Adrenal gland (tissue), 12 donors: ENCODE results near the gene DHRS3. TPM values are rescaled to one million over a fixed set of nuclear protein-coding genes. Genes with fewer than 3 reads are reported as not detected.

Experiments used
- DNase-seq, 7 donors: peaks; one replicate each; pipeline ENCODE4 v3.0.0-alpha.2; 2019 to 2020
- H3K27ac ChIP-seq, 5 donors: fragments of 200-600 bp; sonication (generic) in 4 of 5; 1 replicate in 3 of 5; 2 replicates in 2 of 5; pipeline versions ENCODE4 v1.5.1 to v1.8.0; 2016 to 2020; ENCODE audit warnings: mild to moderate bottlenecking in 1 of 5
- H3K27me3 ChIP-seq: fragments of 200-600 bp; 2 replicates; pipeline ENCODE4 v1.8.0; 2021
- H3K36me3 ChIP-seq, 2 donors: fragments of 200-600 bp; replicated peaks in 1 of 2; 1 replicate in 1 of 2; 2 replicates in 1 of 2; pipeline versions ENCODE4 v1.5.1 to v1.8.0; 2018 to 2022
- H3K4me1 ChIP-seq, 2 donors: fragments of 200-600 bp; replicated peaks in 1 of 2; 1 replicate in 1 of 2; 2 replicates in 1 of 2; pipeline versions ENCODE4 v1.5.1 to v1.8.0; 2018 to 2021
- H3K4me3 ChIP-seq, 4 donors: fragments of 200-600 bp; sonication (generic) in 3 of 4; one replicate each; pipeline ENCODE4 v1.5.1; 2016 to 2018
- H3K9me3 ChIP-seq, 3 donors: fragments of 200-600 bp; sonication (generic) in 1 of 3; replicated peaks in 1 of 3; 1 replicate in 2 of 3; 2 replicates in 1 of 3; pipeline versions ENCODE4 v1.5.1 to v1.8.0; 2016 to 2021
- CTCF ChIP-seq, 6 experiments: fragments of 450-650 bp in 4 of 6; fragments of 200-600 bp in 2 of 6; sonication (generic) in 1 of 6; IDR thresholded peaks; 1 replicate in 5 of 6; 2 replicates in 1 of 6; pipeline versions ENCODE4 v1.5.1 to v1.8.0; 2016 to 2021; ENCODE audit warnings: antibody characterized with exemption in 6 of 6, mild to moderate bottlenecking in 2 of 6, moderate library complexity in 1 of 6
- POLR2A ChIP-seq, 2 donors: fragments of 450-650 bp; IDR thresholded peaks; one replicate each; pipeline ENCODE4 v1.6.1; 2017; ENCODE audit warnings: antibody characterized with exemption in 2 of 2, mild to moderate bottlenecking in 2 of 2, moderate library complexity in 1 of 2
- WGBS, 4 donors: extraction: QIAGEN DNeasy Blood & Tissue Kit in 2 of 4; methylation state at CpG; one replicate each; pipeline versions ENCODE4 v1.1.5 to v1.1.7; 2013 to 2017; 5-methylcytosine and 5-hydroxymethylcytosine counted together
- intact Hi-C, 2 donors: fragments of 100-400 bp; cut with DNase I; formaldehyde crosslinking; loops; one replicate each; pipeline versions ENCODE4 v1.14.1 to v1.15.0; 2022 to 2023
- polyA plus RNA-seq, 3 donors: library from polyadenylated mRNA; stranded (reverse); fragments of 200-250 nt in 2 of 3; fragments of 350-450 nt in 1 of 3; fragmentation: Illumina TruSeq in 1 of 3; extraction: RNeasy Lipid Tissue Mini Kit (QIAGEN cat#74804) in 1 of 3; gene quantifications; one replicate each; pipeline ENCODE4 v1.2.3, GENCODE V29; 2013 to 2014
- total RNA-seq, 9 donors: library from RNA; depleted of rRNA in 4 of 9; stranded (reverse); fragments of >200 nt in 4 of 9; fragments of 120-200 nt in 1 of 9; fragmentation: NEBNext Ultra II Directional in 1 of 9; extraction: Animal tissue kit (Norgen Biotek cat#: 25700) in 1 of 9; gene quantifications; one replicate each; pipeline versions ENCODE4 v1.1.0 to v1.2.4, GENCODE V29; 2013 to 2023
- donor health status: healthy with polysubstance abuse.
- donor health status: Bipolar disorder and iron deficiency.
- donor health status: DM: yes; HTN: yes; CAD: no.
- donor health status: DM: no; HTN: no; CAD: no.
- donor health status: DM: no; HTN: no; CAD: no.
- donor health status: DM: yes; HTN: yes; CAD: no.

DHRS3 gene
- total and polyA plus RNA-seq, 12 donors = 7.7 to 72.4 (median 41.3) TPM

- Histone ChIP-seq H3K9me3 (no peaks in the 10 kb centered on the region), H3K27me3 (no peaks in the 10 kb centered on the region), H3K4me3 (no peak overlapping the region), H3K4me1 (peaks cover 17 to 61% of the 10 kb centered on the region in 2 donors), H3K27ac (peak overlapping the region in 2 of 5 donors; percentile 71 to 77), H3K36me3 (no peaks in the 10 kb centered on the region)
- 45 to 53% (median 47%) methylated on average over 16 of the region's 16 CpGs for WGBS, 4 donors
- no peak for TF ChIP-seq CTCF (IDR thresholded peaks at IDR 0.05)
- TF ChIP-seq POLR2A (IDR thresholded peaks at IDR 0.05) = no peak
- intact Hi-C loops = no loop called here
- peak; percentile 49 to 91 (median 82) for DNase-seq
Measured at GRCh38 chr1:12604114-12604874, 13.7 kb downstream of the DHRS3 start.

- peak overlapping the region in 2 of 5 donors; percentile 14 to 77 for H3K27ac ChIP-seq
- H3K4me3 ChIP-seq = no peak overlapping the region
- intact Hi-C loops = no loop called here
- H3K36me3 ChIP-seq = no peaks in the 10 kb centered on the region
- H3K9me3 ChIP-seq = no peaks in the 10 kb centered on the region
- TF ChIP-seq POLR2A (IDR thresholded peaks at IDR 0.05) (no peak), CTCF (IDR thresholded peaks at IDR 0.05) (no peak)
- 57 to 83% (median 78%) methylated on average over 4 to 9 of the region's 9 CpGs for WGBS, 4 donors
- H3K27me3 ChIP-seq = no peaks in the 10 kb centered on the region
- no peak for DNase-seq
- peaks cover 17 to 70% of the 10 kb centered on the region in 2 donors for H3K4me1 ChIP-seq
Measured at GRCh38 chr1:12603224-12603623, 14.8 kb downstream of the DHRS3 start.

- TF ChIP-seq CTCF (IDR thresholded peaks at IDR 0.05) (no peak), POLR2A (IDR thresholded peaks at IDR 0.05) (no peak)
- intact Hi-C loops = no loop called here
- Histone ChIP-seq H3K27ac (peak overlapping the region in 2 of 5 donors; percentile 14 to 39), H3K27me3 (no peaks in the 10 kb centered on the region), H3K36me3 (no peaks in the 10 kb centered on the region), H3K4me3 (no peak overlapping the region), H3K4me1 (peaks cover 17 to 75% of the 10 kb centered on the region in 2 donors), H3K9me3 (no peaks in the 10 kb centered on the region)
- no peak for DNase-seq
- 89 to 100% (median 96%) methylated on average over 1 to 6 of the region's 6 CpGs for WGBS, 4 donors
Measured at GRCh38 chr1:12602659-12603024, 15.4 kb downstream of the DHRS3 start.

GRCh38 chr1:12601700-12602658 lies 16.0 kb downstream of the DHRS3 start:
- no peaks in the 10 kb centered on the region for H3K27me3 ChIP-seq
- peak in 4 of 7 donors; percentile 42 to 81 (median 73) for DNase-seq
- H3K27ac ChIP-seq = peak overlapping the region in 2 of 5 donors; percentile 39 to 70
- no peaks in the 10 kb centered on the region for H3K36me3 ChIP-seq
- no peak overlapping the region for H3K4me3 ChIP-seq
- H3K4me1 ChIP-seq = peaks cover 17 to 82% of the 10 kb centered on the region in 2 donors
- intact Hi-C loops = no loop called here
- TF ChIP-seq POLR2A (IDR thresholded peaks at IDR 0.05) (no peak), CTCF (IDR thresholded peaks at IDR 0.05) (no peak)
- H3K9me3 ChIP-seq = no peaks in the 10 kb centered on the region
- 50 to 90% (median 72%) methylated on average over 9 to 13 of the region's 13 CpGs for WGBS, 4 donors
